Breast epithelium (tissue), 3 donors: Measurements from ENCODE around the gene GRIK1.

Experiments
- CTCF ChIP-seq, 3 donors: fragments of 450-650 bp; IDR thresholded peaks; one replicate each; pipeline ENCODE4 v1.5.1; 2016 to 2017; ENCODE audit warnings: antibody characterized with exemption in 3 of 3, mild to moderate bottlenecking in 3 of 3, moderate library complexity in 3 of 3
- POLR2A ChIP-seq: fragments of 450-650 bp; IDR thresholded peaks from one replicate; pipeline ENCODE4 v1.6.1; 2016; ENCODE audit warnings: antibody characterized with exemption, mild to moderate bottlenecking, moderate library complexity

- TF ChIP-seq CTCF (IDR thresholded peaks at IDR 0.05) (no peak), POLR2A (no peak)
These were observed 318.3 kb downstream of the GRIK1 start for GRCh38 chr21:29621525-29621924.
